ENCODE data around the gene DGAT2. TPM values are rescaled to one million over a fixed set of nuclear protein-coding genes. Genes with fewer than 3 reads are reported as not detected.
"Not testable (repeated sequence)": the region's sequence is repeated elsewhere in the genome, so short reads cannot be mapped to it uniquely, and the experiment has no call there.

Gene DGAT2
- total RNA-seq, 4 donors from 2014 or later = 22.9 to 194 (median 52.8) TPM

DNA sequence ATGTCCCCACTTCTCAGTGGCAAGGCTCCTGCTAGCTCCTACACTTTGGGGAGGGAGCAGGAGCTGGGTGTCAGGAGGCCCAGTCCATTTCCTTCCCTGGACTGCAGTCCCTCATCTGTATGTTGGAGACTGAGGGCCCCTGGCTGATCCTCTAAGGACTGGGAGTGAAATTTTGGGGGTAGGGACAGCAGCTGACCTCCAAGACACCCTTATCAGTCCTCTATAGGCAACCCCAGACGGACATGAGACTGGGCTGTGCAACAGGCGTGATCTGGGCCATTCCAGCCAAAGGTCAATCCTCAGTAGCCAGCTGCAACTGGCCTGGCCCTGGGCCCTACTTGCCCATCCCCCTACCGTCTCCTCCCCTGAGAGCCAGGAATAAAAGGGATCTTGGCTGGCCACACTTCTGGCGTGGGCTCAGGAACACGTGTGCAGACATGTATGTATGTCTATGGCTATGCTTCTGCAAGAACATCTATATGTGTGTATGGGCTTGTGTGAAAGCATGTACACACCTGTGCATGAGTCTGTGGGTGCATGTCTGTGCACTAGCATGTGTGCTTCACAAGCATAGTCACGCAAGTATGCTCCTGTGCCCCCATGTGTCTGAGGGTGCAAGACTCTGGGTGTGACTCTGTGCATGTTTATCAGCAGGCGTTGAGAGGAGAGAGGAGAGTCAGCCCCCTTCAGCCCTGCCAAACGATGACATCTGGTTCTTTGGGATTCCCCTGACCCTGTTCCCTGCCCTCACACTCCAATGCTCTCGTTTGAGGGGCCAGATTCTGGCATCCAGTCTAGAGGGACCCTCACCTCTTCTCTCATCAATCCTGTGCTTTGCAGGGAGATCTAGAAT lies 24.6 kb upstream of the DGAT2 start:
- WGBS, 2 donors = 49% methylated on average over 7 to 9 of the region's 9 CpGs
- H3K9me3 ChIP-seq = peaks cover 0 to 6% (median 0%) of the 10 kb centered on the region in 4 donors
- no peaks in the 10 kb centered on the region for H3K27me3 ChIP-seq
- H3K4me1 ChIP-seq = no peaks in the 10 kb centered on the region
- no peak for TF ChIP-seq EP300 (IDR thresholded peaks at IDR 0.05)
- TF ChIP-seq, protein P1, sequence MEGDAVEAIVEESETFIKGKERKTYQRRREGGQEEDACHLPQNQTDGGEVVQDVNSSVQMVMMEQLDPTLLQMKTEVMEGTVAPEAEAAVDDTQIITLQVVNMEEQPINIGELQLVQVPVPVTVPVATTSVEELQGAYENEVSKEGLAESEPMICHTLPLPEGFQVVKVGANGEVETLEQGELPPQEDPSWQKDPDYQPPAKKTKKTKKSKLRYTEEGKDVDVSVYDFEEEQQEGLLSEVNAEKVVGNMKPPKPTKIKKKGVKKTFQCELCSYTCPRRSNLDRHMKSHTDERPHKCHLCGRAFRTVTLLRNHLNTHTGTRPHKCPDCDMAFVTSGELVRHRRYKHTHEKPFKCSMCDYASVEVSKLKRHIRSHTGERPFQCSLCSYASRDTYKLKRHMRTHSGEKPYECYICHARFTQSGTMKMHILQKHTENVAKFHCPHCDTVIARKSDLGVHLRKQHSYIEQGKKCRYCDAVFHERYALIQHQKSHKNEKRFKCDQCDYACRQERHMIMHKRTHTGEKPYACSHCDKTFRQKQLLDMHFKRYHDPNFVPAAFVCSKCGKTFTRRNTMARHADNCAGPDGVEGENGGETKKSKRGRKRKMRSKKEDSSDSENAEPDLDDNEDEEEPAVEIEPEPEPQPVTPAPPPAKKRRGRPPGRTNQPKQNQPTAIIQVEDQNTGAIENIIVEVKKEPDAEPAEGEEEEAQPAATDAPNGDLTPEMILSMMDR (IDR thresholded peaks at IDR 0.05) = no peak
- no peak for TF ChIP-seq POLR2A (IDR thresholded peaks at IDR 0.05)
- no peak overlapping the region for H3K4me3 ChIP-seq
- no peak overlapping the region for H3K27ac ChIP-seq
- DNase-seq (ENCODE audit: low spot score in 2 of 2) = no peak
- no peaks in the 10 kb centered on the region for H3K36me3 ChIP-seq

DNA sequence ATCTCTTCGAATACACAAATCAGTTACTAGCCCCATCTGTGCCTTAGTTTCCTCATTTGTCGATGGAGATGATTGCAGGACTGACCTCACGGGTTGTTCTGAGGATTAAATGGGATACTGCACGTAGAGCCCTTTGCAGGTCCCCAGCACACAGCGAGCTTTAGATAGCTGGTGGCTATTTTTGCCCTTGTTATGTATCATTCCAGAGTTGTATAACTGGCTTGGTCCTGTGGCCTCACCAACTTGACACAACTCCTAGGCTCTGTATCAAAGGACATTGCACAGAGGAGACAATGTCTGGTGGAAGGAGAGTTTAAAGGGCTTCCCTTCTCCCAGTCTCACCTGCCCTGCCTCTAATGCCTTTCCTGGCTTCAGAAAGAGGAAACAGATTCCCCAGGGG lies 22.8 kb upstream of the DGAT2 start:
- Histone ChIP-seq H3K4me3 (no peak overlapping the region), H3K27ac (no peak overlapping the region), H3K9me3 (peaks cover 0 to 6% (median 0%) of the 10 kb centered on the region in 4 donors), H3K27me3 (no peaks in the 10 kb centered on the region), H3K36me3 (no peaks in the 10 kb centered on the region), H3K4me1 (no peaks in the 10 kb centered on the region)
- no peak for TF ChIP-seq POLR2A (IDR thresholded peaks at IDR 0.05)
- TF ChIP-seq, protein P1 (IDR thresholded peaks at IDR 0.05) = no peak
- no peak for TF ChIP-seq EP300 (IDR thresholded peaks at IDR 0.05)
- 83 to 89% methylated on average over 5 of the region's 5 CpGs for WGBS, 2 donors
- DNase-seq (ENCODE audit: low spot score in 2 of 2) = no peak

DNA sequence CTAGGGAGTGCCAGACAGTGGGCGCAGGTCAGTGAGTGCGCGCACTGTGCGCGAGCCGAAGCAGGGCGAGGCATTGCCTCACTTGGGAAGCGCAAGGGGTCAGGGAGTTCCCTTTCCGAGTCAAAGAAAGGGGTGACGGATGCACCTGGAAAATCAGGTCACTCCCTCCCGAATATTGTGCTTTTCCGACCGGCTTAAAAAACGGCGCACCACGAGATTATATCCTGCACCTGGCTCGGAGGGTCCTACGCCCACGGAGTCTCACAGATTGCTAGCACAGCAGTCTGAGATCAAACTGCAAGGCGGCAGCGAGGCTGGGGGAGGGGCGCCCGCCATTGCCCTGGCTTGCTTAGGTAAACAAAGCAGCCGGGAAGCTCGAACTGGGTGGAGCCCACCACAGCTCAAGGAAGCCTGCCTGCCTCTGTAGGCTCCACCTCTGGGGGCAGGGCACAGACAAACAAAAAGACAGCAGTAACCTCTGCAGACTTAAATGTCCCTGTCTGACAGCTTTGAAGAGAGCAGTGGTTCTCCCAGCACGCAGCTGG lies 19.8 kb upstream of the DGAT2 start:
- not testable (repeated sequence) for H3K27ac ChIP-seq; DNase-seq (ENCODE audit: low spot score in 2 of 2); H3K36me3 ChIP-seq; H3K27me3 ChIP-seq; H3K4me3 ChIP-seq; H3K4me1 ChIP-seq; H3K9me3 ChIP-seq
- 63 to 68% methylated on average over 25 of the region's 26 CpGs for WGBS, 2 donors

DNA sequence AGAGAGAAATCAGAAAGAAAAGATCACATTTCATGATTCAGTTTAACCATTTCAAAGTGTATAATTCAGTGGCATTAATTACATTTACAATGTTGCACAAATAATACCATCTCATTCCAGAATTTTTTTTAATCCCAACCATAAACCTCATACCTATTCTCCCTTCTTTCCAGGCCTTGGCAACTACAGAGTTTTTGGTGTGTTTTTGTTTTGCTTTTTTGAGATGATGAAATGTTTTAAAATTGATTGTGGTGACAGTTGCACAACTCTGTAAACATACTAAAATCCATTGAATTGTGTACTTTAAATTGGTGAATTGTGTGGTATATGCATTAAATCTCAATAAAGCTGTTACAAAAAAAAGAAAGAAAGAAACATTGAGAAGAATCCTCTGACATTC lies 13.6 kb upstream of the DGAT2 start:
- not testable (repeated sequence) for H3K4me1 ChIP-seq, H3K4me3 ChIP-seq

DNA sequence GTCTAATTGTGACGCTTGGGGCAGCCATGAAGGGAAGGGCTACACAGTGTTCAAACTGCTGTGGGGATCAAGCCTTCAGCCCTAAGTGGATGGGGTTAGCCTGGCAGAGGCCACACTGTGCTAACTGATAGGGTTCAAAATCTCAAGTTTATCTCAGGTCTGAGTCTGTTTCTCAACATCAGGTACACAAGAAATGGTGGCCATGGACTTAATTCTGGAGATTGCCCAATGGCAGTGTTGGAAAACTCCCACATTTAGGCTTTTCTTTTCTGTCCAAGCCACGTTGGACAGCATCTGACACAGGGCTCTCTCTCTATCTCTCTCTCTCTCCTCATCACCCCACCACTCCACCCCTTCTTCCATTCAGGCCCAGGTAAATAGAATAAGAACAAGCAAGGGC lies 10.9 kb upstream of the DGAT2 start:
- DNase-seq (ENCODE audit: low spot score in 2 of 2) = no peak
- TF ChIP-seq, protein P1 (IDR thresholded peaks at IDR 0.05) = no peak
- TF ChIP-seq POLR2A (IDR thresholded peaks at IDR 0.05) (no peak), EP300 (IDR thresholded peaks at IDR 0.05) (no peak)
- Histone ChIP-seq H3K4me3 (no peak overlapping the region), H3K36me3 (no peaks in the 10 kb centered on the region), H3K4me1 (no peaks in the 10 kb centered on the region), H3K27me3 (no peaks in the 10 kb centered on the region), H3K9me3 (no peaks in the 10 kb centered on the region), H3K27ac (no peak overlapping the region)
- 59 to 66% methylated on average over 2 of the region's 2 CpGs for WGBS, 2 donors

More for the DNA sequence above, 13.6 kb upstream of the DGAT2 start:
- H3K27me3 ChIP-seq; H3K9me3 ChIP-seq; H3K27ac ChIP-seq; H3K36me3 ChIP-seq; DNase-seq (ENCODE audit: low spot score in 2 of 2): not testable (repeated sequence)

DNA sequence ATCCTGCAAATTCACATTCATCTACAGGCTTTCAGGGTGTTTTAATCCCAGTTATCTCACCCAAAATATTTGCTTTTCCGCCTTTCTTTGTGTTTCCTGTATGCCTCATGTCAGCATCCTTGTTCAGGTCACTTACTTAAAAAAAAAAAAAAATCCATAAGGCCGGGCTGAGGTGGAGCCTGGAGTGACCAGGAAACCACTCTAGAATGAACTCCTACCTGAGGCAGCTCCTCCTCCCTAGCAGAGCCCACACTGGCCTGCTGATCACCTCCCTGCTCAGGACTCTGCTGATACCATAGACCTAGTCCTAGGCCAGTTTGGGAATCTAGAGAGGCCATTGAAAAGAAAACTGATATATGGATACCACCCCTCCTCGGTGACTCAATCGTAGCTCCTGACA lies 8.7 kb upstream of the DGAT2 start:
- no peaks in the 10 kb centered on the region for H3K36me3 ChIP-seq
- H3K4me1 ChIP-seq = no peaks in the 10 kb centered on the region
- H3K4me3 ChIP-seq = no peak overlapping the region
- TF ChIP-seq POLR2A (IDR thresholded peaks at IDR 0.05) = no peak
- no peak for TF ChIP-seq EP300 (IDR thresholded peaks at IDR 0.05)
- TF ChIP-seq, protein P1 (IDR thresholded peaks at IDR 0.05) = no peak
- DNase-seq (ENCODE audit: low spot score in 2 of 2) = no peak
- H3K27ac ChIP-seq = no peak overlapping the region
- WGBS, 2 donors = 69 to 71% methylated on average over 4 of the region's 4 CpGs
- no peaks in the 10 kb centered on the region for H3K27me3 ChIP-seq
- no peaks in the 10 kb centered on the region for H3K9me3 ChIP-seq
